Measurements from ENCODE around the gene SORL1.
A peak's percentile ranks its signal among the peaks of the same experiment; 100 is the strongest.

The SORL1 gene

DNA sequence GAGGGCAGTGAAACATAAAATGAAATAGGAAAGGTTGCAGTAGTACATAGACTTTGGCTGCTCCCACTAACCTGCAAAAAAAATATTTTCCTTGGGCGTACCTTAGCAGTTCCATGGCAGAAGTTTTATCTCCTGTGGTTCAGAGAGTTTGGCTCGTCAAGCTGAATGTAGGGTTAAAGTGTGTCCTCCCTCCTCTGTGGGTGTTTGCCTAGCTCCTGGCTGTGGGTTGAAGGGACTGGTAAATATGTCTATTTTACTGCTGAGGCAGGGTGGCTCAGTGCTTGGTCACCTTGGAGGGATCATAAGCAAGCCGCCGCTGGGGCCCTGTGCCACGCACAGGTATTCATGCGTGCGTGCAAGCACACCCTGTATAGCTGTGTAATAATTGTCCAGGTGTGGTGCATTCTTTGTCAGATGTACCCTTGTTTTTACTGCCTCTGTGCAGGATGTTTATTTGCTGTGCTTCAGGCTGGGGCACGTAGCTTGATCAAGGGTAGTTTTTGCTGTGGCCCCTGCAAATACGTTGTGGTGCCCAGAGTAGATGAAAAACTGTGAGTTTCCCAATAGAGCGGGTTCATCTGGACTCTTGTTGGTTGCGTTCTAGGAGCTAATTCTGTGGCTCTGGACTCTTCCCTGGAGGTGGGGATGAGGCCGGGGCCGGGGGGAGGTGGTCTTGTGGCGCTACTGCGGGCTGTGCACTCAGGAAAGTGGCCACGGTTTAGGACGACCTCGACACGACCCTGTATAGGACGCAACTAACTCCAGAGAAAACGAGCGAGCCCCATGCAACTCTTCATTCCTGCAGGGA lies 732 bp upstream of the SORL1 start:
- no peak for DNase-seq

DNA sequence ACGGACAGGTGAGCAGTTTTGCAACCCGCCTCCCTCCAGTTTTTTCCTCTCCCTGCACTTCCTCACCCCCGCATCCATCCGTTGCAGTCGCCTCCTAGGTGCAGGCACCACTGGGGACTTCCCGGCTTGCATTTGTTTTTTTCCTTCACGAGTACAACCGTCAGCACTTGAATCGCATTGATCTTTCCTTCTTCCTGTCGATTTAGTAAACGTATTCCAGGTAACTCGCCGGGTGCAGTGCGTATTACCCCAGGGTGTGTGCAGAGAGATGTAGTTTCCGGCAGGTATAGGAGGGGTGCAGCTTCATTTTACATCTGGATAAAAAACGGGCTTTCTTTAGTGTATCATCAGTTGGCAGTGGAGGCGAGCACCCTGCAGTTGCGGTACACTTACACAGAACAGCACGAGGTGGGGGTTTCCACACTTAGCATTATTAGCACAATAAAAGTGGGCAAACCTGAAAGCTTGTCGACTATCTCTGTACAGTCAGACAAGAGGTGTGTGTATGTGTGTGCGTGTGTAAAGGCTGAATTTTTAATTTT lies 566 bp downstream of the SORL1 start, which contains the start of gene SORL1-AS1:
Gene SORL1-AS1 (minus strand): TSS at position 359 of the 542 bp plus-strand sequence.
- no peak for DNase-seq

DNA sequence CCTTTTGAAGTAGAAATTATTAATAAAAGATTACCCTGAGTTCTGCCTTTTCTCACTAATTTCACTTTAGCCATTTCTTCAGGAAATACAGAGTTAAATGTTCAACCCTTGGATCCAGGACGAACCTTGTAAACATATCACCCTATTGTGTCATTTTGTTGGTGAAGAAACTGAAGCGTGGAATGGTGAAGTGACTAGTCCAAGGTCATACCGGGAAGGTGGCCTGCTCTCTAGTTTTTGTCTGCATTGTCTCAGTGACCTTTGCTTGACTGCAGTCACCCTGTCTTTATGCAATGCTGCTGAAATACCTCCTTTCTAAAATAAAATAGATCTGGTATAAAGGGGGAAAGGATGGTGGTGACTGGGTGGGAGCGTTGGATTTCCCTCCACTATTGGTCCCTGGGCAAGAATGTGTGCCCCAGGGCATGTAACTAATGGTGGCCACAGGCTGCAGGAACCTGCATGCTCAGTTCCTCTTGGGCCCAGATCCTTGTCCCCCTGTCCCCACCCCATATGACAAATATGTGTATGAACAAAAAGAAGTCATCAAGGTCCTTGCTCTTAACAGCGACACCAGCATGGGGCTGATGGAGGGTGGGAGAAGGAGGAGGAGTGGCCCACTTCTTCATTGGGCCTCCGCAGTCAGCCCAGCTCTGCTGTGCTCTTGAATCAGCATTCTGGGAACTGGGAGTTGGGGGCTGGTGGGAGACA lies 1.6 kb downstream of the SORL1 start:
- DNase-seq = no peak

DNA sequence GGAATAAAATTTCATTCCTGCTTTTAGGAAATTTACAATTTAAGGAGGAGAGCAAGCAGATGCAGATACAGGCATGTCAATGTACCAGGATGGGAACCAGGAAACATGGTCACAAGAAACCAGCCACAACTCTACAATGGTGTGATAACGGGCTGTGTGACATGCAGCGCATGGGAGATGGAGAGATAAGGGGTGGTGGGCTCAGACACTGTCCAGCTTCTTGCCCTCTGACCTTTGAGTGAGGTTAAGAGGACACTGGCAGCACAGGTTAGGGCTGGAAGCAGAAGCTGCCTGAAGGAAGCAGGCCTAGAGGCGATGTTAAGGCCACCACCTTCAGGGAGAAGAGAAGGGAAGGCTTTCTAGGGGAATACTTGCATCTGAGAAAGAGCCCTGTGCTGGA lies 3.0 kb downstream of the SORL1 start:
- DNase-seq = no peak

DNA sequence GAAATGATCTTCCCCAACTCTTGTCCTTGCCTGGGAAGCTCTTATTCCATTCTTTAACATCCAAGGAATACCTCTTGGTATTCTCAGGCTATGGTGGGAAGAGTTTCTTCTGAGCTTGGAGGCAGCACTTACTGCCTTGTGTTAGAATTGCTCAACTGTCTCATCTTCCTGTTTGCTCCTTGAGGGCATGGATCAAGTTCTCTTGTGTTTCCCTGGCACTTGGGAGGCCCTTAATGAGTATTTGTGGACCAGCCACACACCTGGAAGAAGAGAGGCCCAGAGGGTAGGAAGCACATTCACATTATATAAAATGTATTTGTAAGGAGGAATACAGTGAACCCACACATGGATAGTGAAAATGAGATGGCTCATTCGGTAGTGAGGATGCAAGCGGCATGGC lies 4.0 kb downstream of the SORL1 start:
- no peak for DNase-seq

DNA sequence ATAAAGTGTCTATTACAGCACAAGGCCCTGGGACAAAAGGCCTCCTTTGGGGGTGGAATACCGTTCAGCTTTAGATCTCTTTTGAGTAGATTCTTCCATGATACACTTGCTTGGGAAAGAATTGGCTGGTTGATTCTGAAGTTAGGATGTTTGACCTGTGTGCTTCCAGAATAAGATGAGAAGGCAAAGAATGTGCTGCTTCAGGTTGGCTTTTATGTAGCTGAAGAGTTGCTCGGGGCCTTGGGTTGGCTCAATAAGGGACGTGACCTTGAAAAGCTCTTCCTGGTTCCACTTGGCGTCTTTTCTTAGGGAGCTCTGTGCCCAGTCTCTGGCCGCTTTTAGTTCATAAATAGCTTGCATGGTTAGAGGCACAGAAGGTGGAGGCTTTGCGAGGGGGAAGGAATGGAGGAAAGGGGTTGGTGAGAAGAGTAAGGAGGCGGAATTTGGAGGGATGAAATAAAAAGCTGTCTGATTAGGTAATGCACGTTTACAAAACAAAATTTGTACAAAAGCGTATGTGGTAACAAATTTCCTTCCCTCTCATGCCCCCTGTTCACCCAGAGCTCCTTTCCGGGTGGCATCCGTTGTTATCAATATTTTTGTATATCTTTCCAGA lies 4.8 kb downstream of the SORL1 start:
- DNase-seq = no peak

DNA sequence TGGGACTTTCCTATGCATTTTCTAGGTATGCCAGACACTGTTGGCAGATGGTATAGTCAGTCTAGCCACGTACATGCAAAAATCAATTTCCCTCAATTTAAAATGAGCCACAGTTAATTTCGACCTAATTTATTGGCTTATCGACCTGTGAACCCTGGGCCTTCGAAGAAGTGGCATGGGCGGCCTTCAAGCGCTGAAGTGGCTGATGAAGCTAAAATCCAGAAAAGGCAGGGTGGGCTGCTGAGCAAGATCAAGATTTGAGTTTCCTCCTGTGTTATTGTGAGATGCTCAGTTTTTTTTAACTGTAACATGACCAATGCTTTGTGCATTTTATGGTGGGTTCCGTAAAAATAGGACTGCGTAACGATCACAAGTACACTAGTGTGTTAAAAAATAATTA lies 6.4 kb downstream of the SORL1 start:
- no peak for DNase-seq

DNA sequence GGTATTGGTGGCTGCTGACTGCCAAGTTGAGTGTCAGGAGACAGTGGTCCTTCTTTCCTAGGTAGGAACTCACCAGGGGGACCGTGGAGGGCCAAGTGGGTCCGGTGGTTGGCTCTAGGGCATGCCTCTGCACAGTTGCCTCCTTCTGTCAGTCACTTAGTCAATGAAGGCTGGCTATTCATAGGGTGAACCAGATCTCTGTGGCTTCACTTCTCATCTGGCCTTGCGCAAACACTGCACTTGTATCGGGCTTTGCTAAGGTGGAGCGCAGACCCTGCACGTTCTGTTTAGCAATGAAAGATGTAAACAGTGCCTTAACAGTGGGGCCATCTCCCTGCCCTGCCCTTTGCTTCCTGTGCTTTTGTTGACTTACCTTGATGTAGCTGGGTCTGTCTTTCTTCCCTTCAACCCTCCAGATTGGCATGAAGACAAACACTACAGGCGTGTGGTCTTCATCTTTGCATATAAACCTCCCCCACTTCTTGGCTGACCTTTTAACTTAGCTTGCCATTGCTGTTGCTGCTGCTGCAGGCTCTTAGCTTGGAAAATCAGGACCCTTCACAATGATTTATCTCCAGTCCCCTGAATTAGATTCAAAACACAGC lies 7.4 kb downstream of the SORL1 start:
- no peak for DNase-seq

DNA sequence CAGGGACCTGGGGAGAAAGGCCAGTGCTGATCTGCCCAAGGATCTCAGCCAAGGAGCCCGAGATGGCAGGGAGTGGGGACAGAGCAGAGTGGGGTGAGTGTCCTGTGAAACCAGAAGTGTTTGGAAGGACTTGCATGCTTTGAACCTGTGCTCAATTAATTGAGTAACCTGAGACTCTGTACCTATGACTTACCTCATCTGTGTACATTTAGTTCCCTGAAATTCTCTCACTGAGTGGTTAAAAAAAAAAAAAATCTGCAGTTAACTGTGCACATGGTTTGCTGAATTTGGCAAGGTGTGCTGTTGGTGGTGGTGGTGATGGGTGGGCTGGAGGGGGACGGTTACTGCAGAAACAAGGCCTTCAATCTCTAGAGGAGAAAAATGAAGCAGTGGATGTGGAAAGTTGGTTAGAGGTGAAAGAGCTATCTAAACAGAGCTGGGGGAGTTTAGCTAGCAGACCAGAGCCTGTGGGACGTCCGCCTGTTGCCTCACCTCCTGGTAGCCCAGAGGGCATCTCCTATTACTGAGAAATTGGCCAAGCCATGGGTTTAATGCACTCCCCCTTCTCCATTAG lies 8.9 kb downstream of the SORL1 start:
- DNase-seq = no peak

DNA sequence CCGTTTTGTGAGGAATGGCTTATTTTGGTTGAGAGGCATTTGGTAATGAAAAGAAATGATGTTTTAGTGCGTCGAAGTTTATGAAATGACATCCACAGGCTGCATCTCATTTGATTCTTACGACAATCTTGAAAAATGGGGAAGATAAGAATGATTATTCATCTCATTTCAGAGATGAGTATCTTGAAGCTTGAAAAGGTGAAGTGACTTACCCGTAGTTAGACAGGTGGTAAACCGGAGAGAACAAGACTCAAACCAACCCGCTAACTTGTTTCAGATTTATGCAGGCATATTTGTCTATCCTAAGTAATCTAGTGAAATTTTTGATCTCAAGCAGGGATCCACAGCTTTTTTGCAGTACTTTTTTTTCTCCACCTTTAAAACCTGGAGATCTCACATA lies 9.7 kb downstream of the SORL1 start:
- no peak for DNase-seq

DNA sequence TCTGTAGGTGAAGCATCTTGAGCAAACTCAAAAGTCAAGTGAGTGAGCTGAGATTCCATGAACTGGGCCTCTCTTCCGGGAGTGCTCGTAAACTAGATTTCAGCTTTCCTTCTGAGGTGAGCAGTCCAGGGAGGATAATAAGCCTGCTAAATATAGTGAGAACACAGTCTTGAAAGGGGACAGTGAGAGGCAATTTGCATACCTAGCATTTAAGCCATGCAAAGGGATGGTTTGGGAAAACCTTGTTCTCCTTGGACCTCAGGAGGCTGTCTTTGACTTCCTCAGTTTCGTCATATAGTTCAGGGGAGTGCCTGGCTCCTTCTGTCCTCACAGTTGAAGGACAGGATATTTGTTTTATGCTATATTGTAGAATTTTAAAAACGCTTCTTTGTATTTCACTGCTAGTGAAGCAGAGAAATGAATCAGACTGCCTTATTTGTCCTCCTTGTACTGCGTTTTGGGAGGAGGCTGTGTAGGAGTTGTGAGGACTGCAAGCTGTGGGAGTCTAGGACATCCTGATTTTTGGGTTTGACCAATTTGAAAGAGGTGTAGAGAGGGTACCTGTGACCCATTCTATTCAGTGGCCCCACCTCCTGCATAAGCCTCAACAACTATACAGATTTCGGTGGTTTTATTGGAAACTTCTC lies 11.7 kb downstream of the SORL1 start:
- DNase-seq = no peak

DNA sequence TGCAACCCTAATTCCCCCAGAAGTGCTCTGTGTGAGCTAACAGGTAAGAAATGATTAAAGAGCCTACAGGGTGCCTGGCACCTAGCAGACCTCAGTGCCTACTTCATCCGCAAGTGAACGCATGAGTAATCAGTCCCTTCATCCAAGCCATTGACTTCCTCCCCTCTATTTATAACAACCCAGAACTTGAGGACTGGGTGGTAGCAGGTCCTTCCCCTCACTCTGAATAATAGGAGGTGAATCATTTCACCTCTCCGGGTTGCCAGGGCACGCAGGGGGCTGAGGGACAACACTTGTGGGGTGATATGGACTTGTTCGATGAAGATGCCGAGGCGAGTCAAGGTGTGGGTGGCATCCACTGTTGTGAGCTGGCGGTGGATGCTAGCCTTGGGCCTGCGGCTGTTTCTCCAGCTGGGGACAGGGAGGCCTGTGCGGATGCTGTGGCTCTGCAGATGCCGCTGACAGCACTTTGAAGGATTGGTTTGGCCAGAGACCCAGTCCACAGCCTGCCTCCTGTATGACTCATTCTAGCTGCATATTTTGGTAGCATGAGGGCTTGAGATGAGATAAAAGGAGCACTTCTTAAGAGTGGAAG lies 12.3 kb downstream of the SORL1 start:
- DNase-seq = no peak

DNA sequence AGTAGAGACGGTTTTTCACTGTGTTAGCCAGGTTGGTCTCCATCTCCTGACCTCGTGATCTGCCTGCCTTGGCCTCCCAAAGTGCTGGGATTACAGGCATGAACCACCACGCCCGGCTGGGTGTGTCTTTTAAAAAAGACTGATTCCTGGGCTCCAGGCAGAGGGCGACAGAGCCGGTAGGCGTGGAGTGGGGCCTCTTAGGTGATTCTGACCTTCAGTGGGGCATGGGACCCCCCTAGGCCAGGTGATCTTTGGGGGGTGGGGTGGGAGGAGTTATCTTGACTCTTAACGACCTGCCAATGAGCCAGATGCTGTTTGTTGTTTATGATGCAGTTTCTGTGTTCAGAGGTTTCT lies 13.6 kb downstream of the SORL1 start:
- no peak for DNase-seq

DNA sequence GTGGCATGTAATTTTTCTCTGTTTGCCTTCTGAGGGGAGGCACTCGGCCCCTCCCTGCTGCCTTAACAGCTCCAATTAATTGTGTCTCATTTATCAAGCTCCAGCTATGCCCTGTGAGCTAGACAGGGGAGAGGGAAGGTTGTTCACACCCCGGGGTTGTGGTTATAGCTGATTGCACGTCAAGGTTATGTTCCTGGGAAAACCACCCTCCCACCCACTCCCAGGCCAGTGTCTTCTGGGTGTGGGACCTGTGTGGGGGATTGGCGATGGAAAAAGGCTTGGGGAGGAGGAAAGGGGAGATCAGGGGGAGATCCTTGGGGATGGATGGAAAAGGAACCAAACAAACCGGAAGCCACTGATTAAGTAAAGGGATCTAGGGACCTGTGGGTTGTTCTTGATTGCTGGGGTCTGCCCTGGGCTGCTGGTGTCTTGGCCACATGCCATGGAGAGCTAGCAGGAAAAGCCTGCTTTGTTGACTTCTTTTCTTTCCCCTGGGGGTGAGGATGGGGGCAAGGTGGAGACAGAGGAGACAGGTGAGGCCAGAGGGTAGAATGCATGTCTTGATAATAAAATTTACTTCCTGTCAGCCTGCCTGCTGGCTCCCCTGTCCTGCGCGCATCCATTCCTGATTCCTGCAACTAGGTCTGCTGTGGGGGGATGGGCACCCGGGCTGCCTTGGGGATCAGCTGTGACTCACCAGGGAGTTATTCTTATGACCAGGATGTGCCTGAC lies 14.1 kb downstream of the SORL1 start:
- DNase-seq = peak; percentile 48

DNA sequence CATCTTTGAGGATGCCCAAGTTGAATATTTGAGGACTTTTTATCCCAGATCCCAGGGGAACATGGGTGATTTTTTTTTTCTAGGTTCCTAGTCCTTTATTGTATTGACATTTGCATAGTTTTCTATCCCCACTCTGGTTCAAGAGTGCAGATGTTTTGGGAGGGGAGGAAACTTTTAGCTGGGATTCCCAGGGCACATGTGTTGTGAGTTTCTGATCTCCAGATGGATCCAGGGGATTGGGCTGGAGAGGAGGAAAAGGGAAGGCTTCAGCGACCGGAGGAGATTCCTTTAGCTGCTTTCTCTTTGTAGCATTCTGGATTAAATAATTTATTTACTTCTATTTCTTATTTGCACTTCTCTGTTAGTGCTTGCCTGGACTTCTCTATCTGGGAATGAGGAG lies 15.4 kb downstream of the SORL1 start:
- DNase-seq = no peak

DNA sequence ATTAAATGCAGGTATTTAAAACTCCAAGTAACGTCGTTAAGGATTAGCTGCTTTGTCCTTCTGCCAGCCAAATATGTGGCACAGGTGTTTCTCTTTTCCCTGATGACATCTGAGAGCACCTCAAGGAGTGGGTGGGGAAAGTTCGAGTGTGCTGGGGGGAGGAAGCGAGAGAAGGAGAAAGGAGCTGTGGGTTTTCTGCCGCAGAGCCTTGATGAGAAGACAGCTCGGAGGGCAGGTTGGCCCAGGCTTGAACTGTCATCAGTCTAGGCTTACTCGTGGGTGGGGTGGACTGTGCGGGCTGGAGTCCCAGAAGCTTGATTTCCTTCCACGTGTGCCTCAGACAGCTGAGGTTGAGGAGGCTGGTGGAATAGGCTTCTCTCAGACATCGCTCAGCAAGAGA lies 15.9 kb downstream of the SORL1 start:
- DNase-seq = no peak

DNA sequence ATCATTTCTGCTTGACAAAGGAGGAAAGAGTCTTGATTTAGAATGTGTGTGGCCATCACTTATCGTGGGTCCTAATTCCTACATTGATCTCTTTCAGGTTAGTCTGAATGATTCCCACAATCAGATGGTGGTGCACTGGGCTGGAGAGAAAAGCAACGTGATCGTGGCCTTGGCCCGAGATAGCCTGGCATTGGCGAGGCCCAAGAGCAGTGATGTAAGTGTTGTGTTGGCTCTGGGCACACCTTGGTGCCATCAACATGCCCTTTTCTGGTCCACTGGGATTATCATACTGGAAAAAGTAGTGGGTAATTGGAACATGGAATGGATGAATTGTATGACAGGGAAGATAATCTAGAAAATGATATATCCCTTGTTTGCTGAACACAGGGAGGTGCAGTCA lies 17.8 kb downstream of the SORL1 start:
- DNase-seq = no peak

DNA sequence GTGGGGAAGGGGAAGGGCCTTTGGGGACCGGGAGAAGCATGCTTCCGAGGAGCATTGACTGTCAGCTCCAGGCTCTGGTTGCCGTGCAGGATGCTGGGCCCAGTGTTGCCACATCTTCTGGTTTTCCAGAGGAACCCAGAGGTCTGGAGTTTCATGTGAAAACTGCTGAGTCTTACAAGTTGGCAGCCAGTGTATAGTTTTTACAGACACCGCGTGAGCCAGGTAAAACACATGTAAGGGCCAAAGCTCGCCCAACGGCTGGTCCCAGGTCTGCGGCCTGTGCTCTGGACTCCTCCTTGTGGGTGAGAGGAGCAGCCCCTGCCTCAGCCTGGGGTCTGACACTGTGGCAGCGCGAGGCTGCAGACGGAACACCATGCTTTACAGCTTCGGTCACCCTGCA lies 19.1 kb downstream of the SORL1 start:
- DNase-seq = no peak

DNA sequence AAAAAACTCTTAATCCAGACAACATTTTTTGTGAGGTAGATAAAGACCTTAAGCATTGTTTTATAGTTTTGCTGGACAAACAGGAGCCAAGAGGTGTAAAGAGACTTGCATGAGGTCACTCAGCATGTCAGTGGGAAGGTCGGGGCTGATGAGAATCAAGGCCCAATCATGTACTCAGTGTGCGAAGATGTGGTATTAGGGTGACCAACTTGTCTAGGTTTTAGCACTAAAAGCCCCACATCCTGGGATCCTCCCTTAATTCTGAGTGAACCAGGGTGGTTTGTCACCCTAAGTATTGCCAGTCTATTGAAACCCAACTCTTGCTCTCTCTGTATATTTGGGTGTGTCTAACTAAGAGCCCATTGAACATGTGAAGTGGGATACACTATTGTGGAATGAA lies 20.2 kb downstream of the SORL1 start:
- no peak for DNase-seq

DNA sequence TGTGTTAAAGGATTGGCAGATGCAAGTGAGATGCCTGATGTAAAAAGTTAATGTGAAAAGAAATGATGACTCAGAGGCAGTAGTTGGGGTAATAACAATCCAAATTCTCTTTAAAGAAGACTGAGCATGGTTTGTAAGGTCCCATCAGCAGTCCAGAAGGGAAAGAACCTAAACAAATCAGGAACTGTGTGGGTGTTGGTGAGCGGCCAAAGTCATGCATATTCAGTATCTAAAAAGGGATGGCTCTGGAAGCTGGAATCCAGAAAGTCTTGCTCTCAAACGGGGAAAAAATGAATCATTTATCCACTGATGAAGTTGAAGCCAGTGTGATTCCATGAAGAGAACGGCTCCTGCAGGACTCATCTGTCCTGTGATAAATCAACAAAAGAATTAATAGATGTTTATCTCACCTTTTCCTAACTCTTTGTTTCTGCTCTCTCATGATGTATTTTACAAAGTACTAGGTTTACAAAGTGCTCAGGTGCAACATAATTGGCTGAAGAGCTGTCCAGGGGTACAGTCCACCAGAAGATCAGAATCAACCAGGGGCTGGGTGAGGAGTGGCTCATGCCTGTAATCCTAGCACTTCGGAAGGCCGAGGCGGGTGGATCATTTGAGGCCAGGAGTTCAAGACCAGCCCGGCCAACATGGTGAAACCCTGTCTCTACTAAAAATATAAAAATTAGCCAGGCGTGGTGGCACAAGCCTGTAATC lies 21.1 kb downstream of the SORL1 start:
- peak; percentile 79 for DNase-seq

DNA sequence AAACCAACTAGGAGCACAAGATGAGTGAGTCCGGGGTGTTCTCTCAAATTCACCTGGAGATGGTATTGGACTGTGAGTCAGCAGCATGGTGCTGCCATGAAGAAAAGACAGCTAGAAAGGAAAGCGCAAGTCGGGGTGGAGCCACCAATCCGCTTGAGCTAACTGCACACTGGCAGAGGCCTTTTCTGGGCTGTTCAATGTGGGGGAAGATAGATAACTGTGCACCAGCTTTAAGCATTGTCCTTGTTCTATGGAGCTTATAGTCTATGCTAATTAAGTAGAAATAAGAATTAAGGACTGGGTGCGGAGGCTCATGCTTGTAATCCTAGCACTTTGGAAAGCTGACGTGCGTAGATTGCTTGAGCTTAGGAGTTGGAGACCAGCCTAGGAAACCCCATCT lies 22.6 kb downstream of the SORL1 start:
- DNase-seq = no peak
